Lung (tissue), 12 donors: ENCODE measurements around the gene RPS6KA2. TPM values are rescaled to one million over a fixed set of nuclear protein-coding genes. Genes with fewer than 3 reads are reported as not detected.
A peak's percentile ranks its signal among the peaks of the same experiment; 100 is the strongest.

Experiments used
- ATAC-seq: fragments of 200-7000 bp; cut with Tn5 transposase; one replicate; pipeline ENCODE4 v1.9.1; 2020; ENCODE audit warnings: moderate number of reproducible peaks; ENCODE audit not compliant: insufficient read depth, low FRiP score
- DNase-seq, 3 donors: peaks; one replicate each; pipeline ENCODE4 v3.0.0-alpha.2; 2013 to 2017
- H3K27ac ChIP-seq, 2 donors: one replicate each; pipeline ENCODE4 v1.5.1; 2013; ENCODE audit warnings: mild to moderate bottlenecking in 2 of 2, moderate library complexity in 2 of 2, control low read depth in 1 of 2, inconsistent platforms in 1 of 2, low read depth in 1 of 2, low read length in 1 of 2
- H3K27me3 ChIP-seq, 3 donors: one replicate each; pipeline ENCODE4 v1.5.1; 2013; ENCODE audit warnings: low read length in 2 of 3; ENCODE audit not compliant: control insufficient read depth in 3 of 3, insufficient read depth in 3 of 3
- H3K36me3 ChIP-seq, 4 donors: one replicate each; pipeline ENCODE4 v1.5.1; 2013; ENCODE audit warnings: low read length in 4 of 4, mild to moderate bottlenecking in 1 of 4, moderate library complexity in 1 of 4; ENCODE audit not compliant: control insufficient read depth in 4 of 4, insufficient read depth in 4 of 4
- H3K4me1 ChIP-seq, 5 donors: one replicate each; pipeline ENCODE4 v1.5.1; 2013; ENCODE audit warnings: low read length in 5 of 5, mild to moderate bottlenecking in 2 of 5, moderate library complexity in 1 of 5; ENCODE audit not compliant: control insufficient read depth in 5 of 5, insufficient read depth in 5 of 5
- H3K4me3 ChIP-seq: one replicate; pipeline ENCODE4 v1.5.1; 2013; ENCODE audit warnings: mild to moderate bottlenecking, control low read depth, moderate library complexity
- H3K9ac ChIP-seq, 2 donors: one replicate each; pipeline ENCODE4 v1.5.1; 2013; ENCODE audit warnings: low read length in 2 of 2, control low read depth in 1 of 2; ENCODE audit not compliant: insufficient read depth in 1 of 2
- H3K9me3 ChIP-seq, 4 donors: one replicate each; pipeline ENCODE4 v1.5.1; 2013; ENCODE audit warnings: low read length in 3 of 4, mild to moderate bottlenecking in 1 of 4, moderate library complexity in 1 of 4; ENCODE audit not compliant: control insufficient read depth in 4 of 4, insufficient read depth in 3 of 4
- WGBS, 2 donors: extraction: QIAGEN DNeasy Blood & Tissue Kit; methylation state at CpG; one replicate each; pipeline ENCODE4 v1.1.7; 2013; 5-methylcytosine and 5-hydroxymethylcytosine counted together
- polyA plus RNA-seq, 2 donors: library from polyadenylated mRNA; stranded (reverse); fragments of 200-250 nt; gene quantifications; one replicate each; pipeline ENCODE4 v1.2.1, GENCODE V29; 2013
- total RNA-seq, 2 donors: library from RNA; depleted of rRNA in 1 of 2; stranded (reverse); fragments of >200 nt in 1 of 2; gene quantifications; one replicate each; pipeline ENCODE4 v1.2.1, GENCODE V29; 2014 to 2021
- TF ChIP-seq, protein P1 (sequence below): IDR thresholded peaks from 2 replicates; pipeline ENCODE4 v1.5.1; 2012; ENCODE audit warnings: mild to moderate bottlenecking; ENCODE audit errors: control extremely low read depth, extremely low read depth
- donor health status: control.
- donor health status: control.
- donor health status: Bipolar disorder and iron deficiency.
- donor health status: healthy.
- donor health status: DM: yes; HTN: yes; CAD: no.

The RPS6KA2 gene
- total and polyA plus RNA-seq, 4 donors, result 61.9 to 185 (median 105) TPM

DNA sequence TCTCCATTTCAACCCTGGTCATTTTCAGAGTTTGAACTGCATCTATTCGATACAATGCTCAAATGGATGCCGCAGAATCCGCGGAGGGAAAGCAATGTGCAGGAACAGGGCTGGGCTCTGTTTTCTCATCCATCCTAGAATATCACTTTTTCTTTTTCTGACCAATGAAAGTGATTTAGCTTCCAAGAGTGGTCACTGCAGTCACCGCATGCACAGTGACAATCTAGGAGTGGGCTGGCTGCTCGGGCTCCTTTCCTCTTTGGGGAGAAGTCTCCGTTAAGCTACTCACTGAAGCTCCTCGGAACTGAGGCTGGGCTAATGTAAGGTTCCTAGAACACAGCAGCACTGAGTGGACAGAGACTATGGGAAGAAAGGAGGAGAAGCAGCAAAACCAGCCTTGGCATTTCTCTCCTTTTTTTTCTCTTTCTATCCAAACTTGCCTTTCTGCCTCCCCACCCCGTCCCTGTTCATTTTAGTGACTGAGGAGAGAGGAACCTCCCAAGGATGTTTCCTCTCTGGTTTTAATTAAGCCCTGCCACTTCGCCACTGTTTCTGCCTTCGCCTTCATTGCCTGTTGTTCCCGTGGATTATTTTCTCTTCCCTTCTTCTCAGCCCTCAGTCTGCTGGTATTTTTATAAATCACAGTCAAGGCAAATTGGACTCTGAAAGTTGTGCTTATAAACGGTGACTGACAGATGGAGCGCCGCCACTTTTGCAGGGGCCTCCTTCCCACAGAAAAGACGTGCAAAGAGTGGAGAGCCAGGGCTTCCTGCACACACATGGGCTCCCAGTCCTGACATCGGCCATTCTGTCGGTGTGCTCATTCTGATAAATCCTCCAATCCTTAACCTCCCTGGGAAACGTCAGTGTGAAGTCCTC is 81.7 kb downstream of the RPS6KA2 start:
- Histone ChIP-seq H3K27ac (no peak overlapping the region), H3K4me3 (no peak overlapping the region), H3K36me3 (peaks cover 0 to 5% (median 0%) of the 10 kb centered on the region in 4 donors), H3K9me3 (no peaks in the 10 kb centered on the region), H3K27me3 (no peaks in the 10 kb centered on the region), H3K4me1 (peaks cover 0 to 5% (median 0%) of the 10 kb centered on the region in 5 donors), H3K9ac (no peak overlapping the region)
- WGBS, 2 donors, result 92 to 95% methylated on average over 19 of the region's 19 CpGs
- ATAC-seq (no peak), DNase-seq (no peak)
- TF ChIP-seq, protein P1, sequence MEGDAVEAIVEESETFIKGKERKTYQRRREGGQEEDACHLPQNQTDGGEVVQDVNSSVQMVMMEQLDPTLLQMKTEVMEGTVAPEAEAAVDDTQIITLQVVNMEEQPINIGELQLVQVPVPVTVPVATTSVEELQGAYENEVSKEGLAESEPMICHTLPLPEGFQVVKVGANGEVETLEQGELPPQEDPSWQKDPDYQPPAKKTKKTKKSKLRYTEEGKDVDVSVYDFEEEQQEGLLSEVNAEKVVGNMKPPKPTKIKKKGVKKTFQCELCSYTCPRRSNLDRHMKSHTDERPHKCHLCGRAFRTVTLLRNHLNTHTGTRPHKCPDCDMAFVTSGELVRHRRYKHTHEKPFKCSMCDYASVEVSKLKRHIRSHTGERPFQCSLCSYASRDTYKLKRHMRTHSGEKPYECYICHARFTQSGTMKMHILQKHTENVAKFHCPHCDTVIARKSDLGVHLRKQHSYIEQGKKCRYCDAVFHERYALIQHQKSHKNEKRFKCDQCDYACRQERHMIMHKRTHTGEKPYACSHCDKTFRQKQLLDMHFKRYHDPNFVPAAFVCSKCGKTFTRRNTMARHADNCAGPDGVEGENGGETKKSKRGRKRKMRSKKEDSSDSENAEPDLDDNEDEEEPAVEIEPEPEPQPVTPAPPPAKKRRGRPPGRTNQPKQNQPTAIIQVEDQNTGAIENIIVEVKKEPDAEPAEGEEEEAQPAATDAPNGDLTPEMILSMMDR, result no peak

DNA sequence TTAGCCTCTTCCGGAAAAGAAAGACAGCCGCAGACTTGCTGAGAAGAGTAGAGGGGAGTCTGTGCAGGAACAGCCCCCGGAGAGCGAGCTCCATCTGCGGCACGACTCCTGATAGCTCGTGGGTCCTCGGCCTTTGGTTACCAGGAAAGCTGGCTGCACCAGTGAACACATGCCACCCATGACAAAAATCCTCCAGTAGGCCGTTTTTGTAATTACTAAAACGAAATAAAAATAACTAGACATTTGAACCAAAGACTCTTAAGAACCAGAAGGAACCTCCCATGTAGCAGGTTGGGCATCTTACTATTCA is 82.8 kb downstream of the RPS6KA2 start:
- Histone ChIP-seq H3K4me3 (no peak overlapping the region), H3K9me3 (no peaks in the 10 kb centered on the region), H3K4me1 (peaks cover 0 to 5% (median 2%) of the 10 kb centered on the region in 5 donors), H3K27ac (no peak overlapping the region), H3K27me3 (no peaks in the 10 kb centered on the region), H3K9ac (no peak overlapping the region), H3K36me3 (peaks cover 0 to 4% (median 0%) of the 10 kb centered on the region in 4 donors)
- WGBS, 2 donors, result 94 to 96% methylated on average over 10 of the region's 10 CpGs
- TF ChIP-seq, protein P1, result no peak
- DNase-seq, result no peak
- ATAC-seq, result no peak

DNA sequence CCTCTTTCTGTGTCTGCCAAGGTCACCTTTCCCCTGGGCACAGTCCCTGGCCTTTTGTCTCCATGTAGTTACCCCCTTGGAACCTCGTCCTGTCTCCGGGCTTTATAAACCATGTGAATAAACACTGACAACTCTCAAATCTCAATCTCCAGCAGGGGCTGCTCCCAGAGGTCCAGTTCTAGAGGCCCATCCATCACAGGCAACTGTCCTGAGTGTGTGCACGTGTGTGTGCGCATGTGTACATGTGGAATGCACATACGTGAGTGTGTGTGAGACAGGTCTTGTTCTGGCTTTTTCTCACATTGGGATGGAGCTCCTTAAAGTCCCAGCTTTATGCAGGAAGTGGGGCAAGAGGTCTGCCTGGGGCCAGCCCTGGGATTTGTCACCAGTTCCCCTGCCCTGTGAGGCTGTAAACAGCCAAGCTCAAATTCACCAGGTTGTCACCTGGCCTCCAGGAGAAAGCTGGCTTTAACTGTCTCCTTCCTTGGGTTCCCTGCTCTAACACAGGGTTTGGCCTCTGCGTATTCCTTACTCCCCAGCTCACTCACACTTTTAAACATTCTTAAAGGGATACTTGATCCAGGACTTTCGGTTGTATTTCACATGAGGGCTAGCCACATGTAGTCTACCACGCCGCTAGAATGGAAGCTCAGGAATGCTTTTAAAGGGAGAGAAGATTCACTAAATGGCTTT is 83.3 kb downstream of the RPS6KA2 start:
- H3K4me1 ChIP-seq, result peaks cover 0 to 5% (median 4%) of the 10 kb centered on the region in 5 donors
- H3K27ac ChIP-seq, result peak overlapping the region in 1 of 2 donors; percentile 11
- ATAC-seq (no peak), DNase-seq (no peak)
- TF ChIP-seq, protein P1, result no peak
- peaks cover 0 to 4% (median 0%) of the 10 kb centered on the region in 4 donors for H3K36me3 ChIP-seq
- H3K9ac ChIP-seq, result no peak overlapping the region
- H3K27me3 ChIP-seq, result no peaks in the 10 kb centered on the region
- H3K4me3 ChIP-seq, result no peak overlapping the region
- H3K9me3 ChIP-seq, result no peaks in the 10 kb centered on the region
- 91 to 92% methylated on average over 9 of the region's 9 CpGs for WGBS, 2 donors
